ENCODE data around the gene FOXJ2.

GRCh38 chr12:8065991-8066594 is 33.6 kb downstream of the FOXJ2 start, which contains the start of gene C3AR1:
- TF ChIP-seq GATA3 (IDR thresholded peaks at IDR 0.05; ENCODE audit: low read depth, low read length), result no peak
- no peak for TF ChIP-seq GATA2 (IDR thresholded peaks at IDR 0.05; ENCODE audit: low read depth, low read length)
